Measurements from ENCODE around the gene PRTFDC1.

GRCh38 chr10:24824536-24824935 lies 127.9 kb downstream of the PRTFDC1 start:
- TF ChIP-seq POLR2A (IDR thresholded peaks at IDR 0.05) (no peak), CTCF (IDR thresholded peaks at IDR 0.05) (no peak)

Measured in heart left ventricle (tissue), 13 donors.